NOMO-1 treated with dmso at 0.1 percent for 144 hours (cell line): Measurements from ENCODE around the gene LSP1.
"Not testable (repeated sequence)": the region's sequence is repeated elsewhere in the genome, so short reads cannot be mapped to it uniquely, and the experiment has no call there.

ENCODE experiments used
- DNase-seq: peaks from one replicate; lab custom pipeline; 2025; ENCODE audit not compliant: unreplicated experiment; lab: John Stamatoyannopoulos, UW

LSP1 gene

DNA sequence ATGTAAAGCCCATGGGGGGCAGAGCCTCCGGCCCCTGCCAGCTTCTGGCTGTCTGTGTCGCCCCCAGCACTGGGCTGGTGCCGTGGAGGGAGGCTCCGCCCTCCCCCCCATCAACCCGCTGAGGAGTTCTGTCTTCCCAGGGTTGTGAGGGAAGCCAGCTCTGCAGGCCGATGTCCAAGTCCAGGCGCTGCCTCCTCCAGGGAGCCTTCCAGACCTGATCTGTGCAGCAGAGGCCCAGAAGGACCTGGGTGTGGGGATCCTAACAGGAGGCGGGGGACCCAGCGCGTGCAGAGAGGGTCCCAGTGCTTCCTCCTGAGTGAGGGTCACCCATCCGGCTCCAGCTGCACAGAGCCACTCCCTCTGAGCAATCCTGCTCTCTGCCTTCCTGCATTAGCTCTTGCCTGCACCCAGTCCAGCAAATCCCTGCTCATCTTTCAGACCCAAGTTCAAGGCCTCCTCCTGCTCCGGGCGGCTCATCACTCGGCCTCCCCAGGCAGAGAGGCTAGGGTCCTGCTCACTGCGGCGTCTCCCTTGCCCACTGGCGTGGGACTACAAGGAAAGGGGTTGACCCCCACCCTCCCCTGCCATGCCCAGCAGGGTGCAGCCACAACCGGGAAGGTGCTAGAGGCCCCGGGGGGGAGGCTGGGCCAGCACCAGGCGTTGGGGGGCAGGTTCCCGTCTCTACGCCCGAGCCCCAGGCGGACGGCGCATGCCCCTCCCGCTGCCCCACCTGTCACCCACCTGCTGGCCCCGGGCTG lies 22.4 kb downstream of the LSP1 start:
- DNase-seq, result no peak

DNA sequence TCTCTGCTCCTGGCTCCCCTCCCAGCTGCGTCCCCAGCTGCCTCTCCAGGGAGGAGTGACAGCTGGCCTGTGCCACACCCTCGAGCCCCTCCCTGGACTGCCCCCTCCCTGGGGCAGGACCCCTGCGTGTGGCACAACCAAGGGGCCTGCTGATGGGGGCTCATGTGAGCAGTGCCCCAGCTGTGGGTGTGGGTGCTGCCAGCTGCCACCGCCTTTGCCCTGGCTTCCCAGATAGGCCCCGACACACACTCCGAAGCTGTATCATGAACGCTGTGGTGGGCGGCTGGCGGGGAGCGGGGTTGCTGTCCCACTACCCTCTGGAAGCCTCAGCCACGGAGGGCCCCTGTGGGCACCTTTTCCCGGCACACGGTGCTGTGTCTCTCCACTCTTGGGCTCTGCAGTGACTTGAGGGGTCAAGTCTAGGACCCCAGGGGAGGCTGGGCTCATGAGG lies 23.0 kb downstream of the LSP1 start:
- DNase-seq, result not testable (repeated sequence)

DNA sequence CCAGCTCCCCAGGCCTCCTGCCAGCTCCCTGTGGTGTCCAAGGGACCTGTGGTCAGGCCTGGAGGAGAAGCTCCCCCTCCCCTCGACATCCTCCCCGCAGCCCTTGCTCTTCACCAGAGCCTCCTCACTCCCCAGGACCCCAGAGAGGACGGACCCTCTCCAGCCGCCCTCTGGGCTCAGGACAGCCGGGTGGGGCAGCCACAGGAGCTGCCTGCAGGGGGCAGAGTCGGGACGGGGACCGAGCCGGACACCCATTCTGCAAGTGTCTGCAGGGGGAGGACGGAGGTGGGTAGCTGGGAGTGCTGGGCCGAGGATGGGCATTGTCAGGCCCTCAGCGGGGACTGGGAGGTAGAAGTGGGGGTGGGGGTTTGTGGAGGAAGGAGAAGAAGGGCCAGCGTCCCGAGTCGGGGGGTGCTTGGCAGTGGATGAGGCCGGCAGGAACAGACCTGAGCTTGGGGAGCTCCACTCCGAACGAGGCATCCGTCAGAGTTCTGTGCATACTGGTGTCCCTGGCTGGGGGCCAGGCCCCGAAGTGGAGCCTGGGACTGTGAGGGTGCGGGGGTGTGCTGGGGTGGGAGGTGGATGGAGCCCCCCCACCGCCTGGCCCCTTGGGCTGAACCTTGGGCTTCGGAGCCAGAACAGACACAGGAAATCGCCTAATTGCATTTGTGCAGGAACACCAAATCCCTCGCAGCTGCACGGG lies 23.6 kb downstream of the LSP1 start:
- DNase-seq, result no peak

DNA sequence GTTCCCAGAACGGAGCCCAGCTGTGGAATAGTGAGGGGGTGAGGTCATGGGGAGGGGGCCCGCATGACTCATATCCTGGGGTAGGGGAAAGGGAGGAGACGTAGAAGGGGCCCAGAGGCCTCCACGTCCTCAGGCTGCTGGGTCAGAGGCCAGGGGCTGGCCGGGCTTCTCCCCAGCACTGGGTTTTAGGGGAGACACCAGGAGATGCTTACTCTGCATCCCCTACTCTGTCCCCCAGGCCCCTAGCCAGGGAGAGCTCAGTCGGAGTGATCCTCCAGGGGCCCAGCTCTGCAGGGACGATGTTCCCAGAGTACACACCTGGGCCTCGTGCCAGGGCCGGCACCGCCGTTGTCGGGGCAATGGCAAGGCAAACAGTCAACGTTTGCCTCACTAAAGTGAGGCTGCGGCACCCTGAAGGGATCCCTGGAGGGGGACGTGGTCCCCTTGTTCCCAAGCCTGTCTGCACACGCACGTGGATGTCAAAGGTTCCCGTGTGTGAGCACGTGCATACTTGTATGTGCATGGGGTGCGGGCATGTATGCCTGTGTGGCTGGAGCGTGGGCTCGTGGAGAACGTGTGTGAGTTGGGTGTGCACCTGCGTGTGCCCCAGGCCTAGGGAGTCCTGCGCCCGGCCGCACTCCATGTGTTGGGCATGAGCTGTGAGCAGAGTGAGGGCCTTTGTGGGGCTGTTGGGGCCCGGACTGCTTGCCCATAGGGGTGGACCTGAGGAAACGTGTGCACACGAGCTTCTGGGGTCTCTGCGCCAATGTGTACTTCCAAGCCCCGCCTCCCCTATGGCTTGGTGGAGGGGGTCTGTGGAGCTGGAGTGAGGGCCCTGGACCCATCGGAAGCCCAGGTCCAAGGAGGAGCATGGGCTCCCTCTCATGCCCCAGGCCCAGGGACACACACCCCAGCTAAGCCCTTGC lies 24.6 kb downstream of the LSP1 start:
- no peak for DNase-seq

DNA sequence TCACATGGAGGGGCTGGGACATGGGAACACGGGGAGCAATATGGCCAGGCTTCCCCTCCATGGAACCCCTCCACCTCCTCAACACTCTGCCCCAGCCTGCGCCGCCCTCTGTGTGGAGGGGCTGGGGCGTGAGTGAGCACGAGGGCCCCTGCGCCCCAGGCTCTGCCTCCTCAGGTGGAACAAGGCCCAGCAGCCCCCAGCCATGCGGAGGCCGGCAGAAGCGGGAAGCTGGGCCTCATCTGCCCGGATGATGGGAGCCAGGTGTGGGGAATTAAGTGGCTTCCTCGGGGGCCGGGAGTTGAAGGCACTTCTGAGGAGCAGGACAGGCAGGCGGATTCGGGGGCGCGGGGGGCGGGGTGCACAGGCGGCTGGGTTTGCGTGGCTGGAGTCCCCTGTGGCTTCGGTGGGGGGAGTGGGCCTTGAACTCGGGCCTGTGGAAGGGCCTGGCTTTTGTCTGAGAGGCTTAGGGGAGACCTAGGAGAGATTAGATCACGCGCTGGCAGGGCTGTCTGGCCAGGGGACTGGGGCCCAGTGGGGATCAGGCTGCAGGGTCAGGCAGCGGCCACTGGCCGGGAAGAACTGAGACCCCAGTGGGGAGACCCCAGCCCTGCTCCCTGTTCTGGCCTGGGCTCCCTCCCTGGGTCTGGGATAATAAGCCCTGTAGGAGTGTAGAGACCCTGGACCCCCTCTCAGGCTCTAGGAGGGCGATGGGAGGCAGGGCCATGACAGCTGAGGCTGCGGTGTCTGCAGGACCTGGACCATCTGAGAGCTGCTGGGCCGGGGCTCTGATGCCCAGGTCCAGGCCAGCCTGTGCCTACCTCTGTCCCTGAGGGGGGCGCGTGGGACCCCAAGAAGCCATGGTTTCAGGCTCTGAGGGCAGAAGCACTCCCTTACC lies 25.5 kb downstream of the LSP1 start:
- no peak for DNase-seq

DNA sequence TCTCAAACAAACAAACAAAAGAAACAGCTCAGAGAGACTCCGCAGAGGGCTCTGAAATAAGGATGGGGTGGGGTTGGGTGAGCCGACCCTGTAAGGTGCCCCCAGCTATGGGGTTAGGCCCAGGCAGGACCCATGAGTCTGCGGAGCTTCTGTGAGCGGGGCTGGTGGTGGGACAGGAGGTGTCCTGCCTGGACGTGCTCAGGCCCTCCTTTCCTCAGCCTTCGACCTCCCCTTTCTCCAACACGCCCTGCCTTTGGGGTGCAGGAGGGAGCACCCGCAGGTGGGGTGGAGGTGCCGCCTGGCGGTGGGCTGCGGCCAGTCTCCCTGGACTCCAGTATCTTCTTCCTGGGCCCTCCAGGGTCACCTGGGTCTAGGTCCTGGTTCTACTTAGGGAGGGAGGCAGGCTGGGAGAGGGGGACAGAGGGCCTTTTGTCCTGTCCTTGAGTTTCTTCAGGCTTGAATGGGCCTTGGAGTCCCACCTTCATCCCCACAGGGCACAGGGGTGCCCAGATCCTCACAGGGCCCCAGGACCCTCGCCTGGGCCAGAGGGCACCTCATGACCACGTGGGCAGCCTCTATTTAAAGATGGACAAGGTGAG lies 26.6 kb downstream of the LSP1 start:
- DNase-seq, result no peak

DNA sequence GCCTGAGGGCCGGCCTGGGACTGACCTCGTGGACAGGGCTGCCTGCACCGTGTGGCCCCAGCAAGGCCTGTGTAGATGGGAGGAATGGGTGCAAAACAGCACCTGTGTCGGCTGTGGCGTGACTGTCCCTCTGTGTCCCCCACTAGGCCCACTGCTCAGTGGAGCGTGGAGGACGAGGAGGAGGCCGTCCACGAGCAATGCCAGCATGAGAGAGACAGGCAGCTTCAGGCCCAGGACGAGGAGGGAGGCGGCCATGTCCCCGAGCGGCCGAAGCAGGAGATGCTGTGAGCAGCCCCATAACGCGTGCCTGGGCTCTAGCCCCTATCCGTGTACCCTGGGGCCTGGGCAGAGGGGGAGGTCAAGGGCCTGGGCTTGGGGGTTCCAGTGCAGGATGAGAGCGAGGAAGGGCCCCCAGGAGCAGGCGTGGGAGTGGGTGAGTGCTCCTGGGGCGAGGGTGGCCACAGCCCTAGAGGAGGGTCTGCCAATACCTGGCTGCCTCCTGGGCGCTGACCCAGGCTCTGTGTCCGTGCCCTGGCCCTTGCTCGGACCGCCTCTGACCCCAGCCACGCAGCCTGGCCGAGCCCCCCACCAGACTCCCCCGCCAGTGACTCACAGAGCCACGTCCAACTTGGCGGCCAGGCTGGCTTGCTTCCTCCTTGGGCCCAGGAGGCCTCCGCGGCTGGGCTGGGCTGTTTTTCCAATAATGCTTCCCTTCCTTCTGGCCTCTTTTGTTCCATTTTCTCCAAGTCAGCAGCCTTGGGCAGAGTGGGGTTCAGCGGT lies 27.2 kb downstream of the LSP1 start:
- DNase-seq, result no peak

DNA sequence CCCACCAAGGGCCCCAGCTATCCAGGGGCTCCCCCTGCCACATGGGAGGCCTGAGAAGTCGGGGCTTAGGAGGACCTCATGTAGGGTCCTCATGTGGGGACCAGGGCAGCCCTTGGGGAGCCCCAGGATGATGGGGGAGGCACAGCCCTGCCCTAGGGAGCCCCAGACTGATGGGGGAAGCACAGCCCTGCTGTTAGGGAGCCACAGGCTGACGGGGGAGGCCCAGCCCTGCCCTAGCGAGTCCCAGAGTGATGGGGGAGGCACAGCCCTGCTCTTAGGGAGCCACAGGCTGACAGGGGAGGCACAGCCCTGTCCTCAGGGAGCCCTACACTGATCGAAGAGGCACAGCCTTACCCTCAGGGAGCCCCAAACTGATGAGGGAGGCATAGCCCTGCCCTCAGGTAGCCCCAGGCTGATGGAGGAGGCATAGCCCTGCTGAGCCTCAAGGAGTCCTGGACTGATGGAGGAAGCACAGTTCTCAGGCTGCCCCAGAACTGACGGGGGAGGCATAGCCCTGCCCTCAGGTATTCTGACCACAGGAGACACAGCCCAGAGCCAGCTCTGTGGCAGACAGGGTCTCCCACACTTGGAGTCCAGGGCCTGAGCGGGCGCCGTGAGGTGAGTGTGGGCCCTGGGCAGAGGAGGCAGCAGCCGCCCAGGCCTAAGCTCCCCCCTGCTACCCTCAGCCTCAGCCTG lies 28.0 kb downstream of the LSP1 start:
- DNase-seq, result no peak

DNA sequence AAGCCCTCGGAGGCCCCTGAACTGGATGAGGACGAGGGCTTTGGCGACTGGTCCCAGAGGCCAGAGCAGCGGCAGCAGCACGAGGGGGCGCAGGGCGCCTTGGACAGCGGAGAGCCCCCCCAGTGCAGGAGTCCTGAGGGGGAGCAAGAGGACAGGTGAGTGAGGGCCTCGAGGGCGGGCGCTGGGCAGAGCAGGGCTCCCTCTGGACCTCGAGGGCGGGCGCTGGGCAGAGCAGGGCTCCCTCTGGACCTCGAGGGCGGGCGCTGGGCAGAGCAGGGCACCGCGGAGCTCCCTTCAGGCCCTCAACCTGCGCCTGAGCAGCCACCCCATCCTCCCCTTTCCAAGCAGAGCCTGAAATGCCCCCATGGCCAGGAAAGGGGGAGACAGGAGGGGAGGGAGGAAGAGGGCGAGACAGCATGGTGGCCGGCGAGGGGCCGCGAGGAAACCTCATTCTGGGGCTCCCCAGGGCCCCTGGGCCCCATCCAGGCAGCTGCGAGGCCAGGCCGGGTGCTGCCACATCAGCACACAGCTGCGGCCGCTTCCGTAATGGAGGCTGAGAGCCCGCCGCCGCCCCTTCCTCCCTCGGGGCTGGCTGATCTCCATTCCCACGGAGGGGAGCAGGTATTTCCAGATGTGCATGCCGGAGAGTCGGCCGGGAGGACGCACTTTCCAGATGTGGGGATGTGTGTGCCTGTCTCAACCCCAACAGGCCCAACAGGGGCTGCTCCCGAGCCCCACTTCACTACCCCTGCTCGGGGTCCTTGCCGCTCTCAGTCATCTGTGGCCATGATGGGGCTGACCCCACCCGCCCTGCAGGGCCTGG lies 28.8 kb downstream of the LSP1 start:
- no peak for DNase-seq

DNA sequence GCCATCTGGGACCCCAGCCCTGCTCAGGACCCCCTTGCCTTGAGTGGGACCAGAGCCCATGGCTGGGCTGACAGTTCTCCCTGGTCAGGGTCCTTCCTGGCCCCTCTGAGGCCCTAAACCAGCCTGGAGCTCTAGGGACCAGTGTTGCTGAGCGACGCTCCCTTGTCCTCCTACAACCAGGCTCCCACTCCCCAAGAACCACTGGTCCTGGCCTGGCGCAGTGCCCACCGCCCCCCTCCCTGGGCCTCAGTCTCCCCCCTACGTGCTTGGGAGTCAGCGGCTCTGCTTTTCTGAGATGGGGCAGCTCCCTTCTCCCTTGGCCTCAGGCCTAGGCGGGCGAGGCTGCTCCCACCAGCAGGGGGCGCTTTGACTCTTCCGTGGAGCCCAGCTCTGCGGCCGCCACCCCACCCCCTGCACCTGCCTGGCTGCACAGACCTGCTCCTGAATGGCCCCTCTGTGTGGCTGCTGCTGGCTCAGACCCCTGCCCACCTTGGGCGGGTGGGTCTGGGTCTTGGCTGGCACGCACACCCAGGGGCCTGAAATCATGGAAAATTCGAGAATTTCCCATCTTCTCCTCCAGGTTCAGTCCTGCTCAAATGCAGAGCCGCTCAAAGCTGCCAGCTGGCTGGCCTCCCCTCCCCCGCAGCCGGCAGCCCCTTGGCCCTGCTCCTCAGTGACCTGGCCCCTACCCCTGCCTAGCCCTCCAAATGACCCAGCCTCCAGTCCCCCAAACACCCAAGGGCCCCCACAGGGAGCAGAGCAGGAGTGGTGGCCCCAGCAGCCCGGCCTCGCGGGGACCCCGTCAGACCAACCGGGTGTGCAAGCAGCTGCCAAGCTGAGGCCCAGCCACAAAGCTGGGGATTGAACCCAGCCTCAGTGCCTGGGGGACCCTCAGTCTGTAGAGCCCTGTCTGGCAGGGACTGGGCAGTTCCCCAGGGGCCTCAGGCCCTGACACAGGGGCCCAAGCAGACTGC lies 29.7 kb downstream of the LSP1 start:
- DNase-seq, result peak; percentile 12

DNA sequence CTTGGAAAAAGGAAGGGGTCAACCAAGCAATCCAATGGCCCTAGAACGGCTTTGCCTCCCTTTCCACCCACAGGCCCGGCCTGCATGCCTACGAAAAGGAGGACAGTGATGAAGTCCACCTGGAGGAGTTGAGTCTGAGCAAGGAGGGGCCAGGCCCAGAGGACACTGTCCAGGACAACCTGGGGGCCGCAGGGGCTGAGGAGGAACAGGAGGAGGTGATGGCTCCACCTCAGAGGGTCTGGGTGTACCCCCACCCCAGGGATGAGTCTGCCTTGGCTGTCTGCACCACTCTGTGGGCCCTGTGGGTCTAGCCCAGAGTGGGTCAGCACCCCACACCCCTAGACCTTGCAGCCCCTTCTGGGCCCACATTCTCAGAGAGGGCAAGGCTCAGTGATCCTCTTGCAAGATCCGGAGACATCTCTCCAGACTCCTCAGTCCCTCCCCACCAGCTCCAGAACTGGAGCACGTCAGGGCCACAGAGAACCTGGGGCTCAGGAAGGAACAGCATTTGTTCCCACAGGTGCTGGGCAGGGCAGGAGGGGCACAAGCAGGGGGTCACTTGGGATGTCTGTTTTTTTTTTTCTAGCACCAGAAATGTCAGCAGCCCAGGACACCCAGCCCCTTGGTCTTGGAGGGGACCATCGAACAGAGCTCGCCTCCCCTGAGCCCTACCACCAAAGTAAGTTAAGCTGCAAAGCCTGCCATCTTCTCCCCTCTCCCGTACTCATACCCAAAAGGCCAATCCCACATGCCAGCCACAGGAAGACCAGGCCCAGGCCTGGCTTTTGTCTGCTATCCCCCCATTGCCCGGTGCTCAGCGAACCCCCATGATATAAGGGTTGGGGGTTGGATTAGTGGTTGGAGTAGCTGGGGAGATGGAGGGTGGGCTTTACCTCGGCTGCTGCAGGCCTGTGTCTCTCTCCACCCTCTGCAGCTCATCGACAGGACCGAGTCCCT lies 30.7 kb downstream of the LSP1 start:
- no peak for DNase-seq

DNA sequence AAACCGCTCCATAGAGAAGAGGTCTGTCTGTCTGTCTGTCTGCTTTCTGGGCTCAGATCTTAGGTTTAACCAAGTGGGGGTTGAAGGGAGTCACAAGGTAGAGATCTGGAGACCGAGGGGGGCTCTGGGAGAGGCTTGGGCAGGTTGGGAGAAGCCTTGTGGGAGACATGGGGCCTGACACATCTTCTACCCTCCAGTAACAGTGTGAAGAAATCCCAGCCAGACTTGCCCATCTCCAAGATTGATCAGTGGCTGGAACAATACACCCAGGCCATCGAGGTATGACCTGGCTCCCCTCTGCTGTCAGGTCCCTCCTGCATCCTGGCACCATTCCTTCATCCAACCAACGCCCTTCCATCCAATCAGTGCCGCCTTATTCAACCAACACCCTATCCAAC lies 31.4 kb downstream of the LSP1 start:
- DNase-seq, result no peak

DNA sequence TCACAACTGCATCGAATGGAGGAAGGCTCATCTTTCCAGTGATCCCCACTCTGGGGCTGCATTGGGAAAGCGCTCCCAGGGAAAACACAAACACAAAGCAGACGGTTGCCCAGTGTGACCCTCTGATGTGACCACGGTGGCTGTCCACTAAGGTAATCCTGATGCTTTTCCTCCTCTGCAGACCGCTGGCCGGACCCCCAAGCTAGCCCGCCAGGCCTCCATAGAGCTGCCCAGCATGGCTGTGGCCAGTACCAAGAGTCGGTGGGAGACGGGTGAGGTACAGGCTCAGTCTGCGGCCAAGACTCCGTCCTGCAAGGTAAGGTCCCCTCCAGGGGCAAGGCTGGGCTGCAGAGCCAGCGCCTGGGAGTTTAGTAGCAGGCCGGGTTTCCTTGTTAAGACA lies 33.7 kb downstream of the LSP1 start:
- not testable (repeated sequence) for DNase-seq

DNA sequence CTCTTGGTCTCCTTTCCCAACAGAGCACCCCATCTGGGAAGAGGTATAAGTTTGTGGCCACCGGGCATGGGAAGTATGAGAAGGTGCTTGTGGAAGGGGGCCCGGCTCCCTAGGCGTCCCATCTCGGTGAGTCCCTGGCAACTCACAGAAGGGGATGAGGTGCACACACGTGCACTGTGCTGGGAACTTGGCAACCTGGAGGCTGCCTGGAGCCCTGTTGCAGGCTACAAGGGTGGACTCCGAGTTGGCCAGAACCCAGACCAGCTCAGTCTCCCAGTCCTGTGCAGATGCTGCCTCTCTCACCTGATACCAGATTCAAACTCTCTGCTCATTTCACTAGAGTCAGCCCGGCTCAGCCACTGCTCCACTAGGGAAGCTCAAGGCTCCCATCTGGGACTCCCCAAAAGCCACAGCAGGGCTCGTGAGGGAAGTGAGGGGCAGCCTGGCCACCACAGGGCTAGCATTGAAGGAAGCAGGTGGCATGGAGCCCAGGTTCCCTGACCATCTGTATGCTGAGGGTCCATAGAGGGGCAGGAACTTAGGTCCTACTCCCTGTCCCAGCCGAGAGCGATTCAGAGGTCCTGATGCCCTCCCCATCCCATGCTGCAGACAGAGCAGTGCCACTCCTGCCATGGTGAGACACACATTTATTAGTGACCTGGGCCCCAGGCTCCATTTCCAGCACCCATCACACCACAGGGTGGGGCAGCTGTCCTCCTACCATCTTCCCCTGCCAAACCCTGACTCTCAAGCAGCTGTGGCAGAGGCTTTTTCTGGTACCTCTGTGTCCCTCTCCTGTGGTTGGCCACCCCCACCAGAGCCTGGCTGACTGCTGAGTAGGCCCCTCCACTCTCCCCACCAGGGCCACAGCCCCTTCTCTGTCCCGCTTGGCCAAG lies 34.8 kb downstream of the LSP1 start:
- DNase-seq, result no peak

DNA sequence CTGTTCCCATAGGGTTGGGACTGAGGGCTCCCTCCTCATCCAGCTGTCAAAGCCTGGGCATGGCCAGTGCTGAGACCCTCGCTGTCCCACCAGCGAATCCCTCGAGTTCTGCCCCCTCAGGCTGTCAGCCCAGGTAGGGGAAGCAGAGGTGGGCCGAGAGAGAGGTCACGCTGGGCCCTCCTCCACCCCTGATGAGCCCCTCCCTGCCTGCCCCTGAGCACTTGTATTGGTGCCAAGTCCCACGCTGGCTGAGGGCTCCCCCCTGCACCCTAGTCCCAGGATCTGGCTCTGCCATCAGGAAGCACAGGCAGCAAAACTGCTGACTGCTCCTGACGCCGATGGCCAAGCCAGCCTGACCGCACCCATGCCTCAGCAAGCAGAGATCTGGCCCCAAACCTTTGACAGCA lies 35.5 kb downstream of the LSP1 start:
- no peak for DNase-seq
